Panc1 (cell line): Measurements from ENCODE around the gene PAPPA. TPM values are rescaled to one million over a fixed set of nuclear protein-coding genes. Genes with fewer than 3 reads are reported as not detected.

Experiments
- ATAC-seq: fragments of 200-7000 bp; cut with Tn5 transposase; 2 replicates; pipeline ENCODE4 v1.9.1; 2020; ENCODE audit warnings: mild to moderate bottlenecking, moderate library complexity
- BruUV-seq: library from RNA; stranded (reverse); fragments of 400-500 nt; replicated peaks from 2 replicates; lab custom pipeline; 2021; lab: Mats Ljungman, UMichigan
- CTCF ChIA-PET: fragments of 300-600 bp; sonication (Branson Sonifier 250); formaldehyde crosslinking; loops from one replicate; lab custom pipeline; 2022; ENCODE audit warnings: antibody characterized with exemption; lab: Charles Lee
- POLR2A ChIA-PET: fragments of 300-600 bp; sonication (Branson Sonifier 250); formaldehyde crosslinking; loops from one replicate; lab custom pipeline; 2022; ENCODE audit warnings: antibody characterized with exemption; lab: Charles Lee
- DNase-seq: peaks from one replicate; pipeline ENCODE4 v3.0.0-alpha.2; 2010; ENCODE audit warnings: low read depth, low spot score
- H3K27ac ChIP-seq: 2 replicates; pipeline ENCODE4 v1.5.1; 2011; ENCODE audit warnings: mild to moderate bottlenecking, low read length, inconsistent platforms
- H3K27me3 ChIP-seq: fragments of 200-500 bp; sonication (Bioruptor generic); 2 replicates; pipeline ENCODE4 v1.6.0; 2014; ENCODE audit warnings: low read length, inconsistent platforms; ENCODE audit not compliant: control insufficient read depth, insufficient read depth
- H3K36me3 ChIP-seq: fragments of 200-500 bp; sonication (Bioruptor generic); 2 replicates; pipeline ENCODE4 v1.5.1; 2014; ENCODE audit warnings: inconsistent platforms, mild to moderate bottlenecking, low read length, moderate library complexity; ENCODE audit not compliant: control insufficient read depth, insufficient read depth
- H3K4me1 ChIP-seq: 2 replicates; pipeline ENCODE4 v1.5.1; 2011; ENCODE audit warnings: inconsistent platforms, mild to moderate bottlenecking, low read length, moderate library complexity; ENCODE audit not compliant: control insufficient read depth, insufficient read depth
- H3K4me3 ChIP-seq, 2 experiments: 2 replicates each; pipeline ENCODE4 v1.5.1; 2011 to 2012; ENCODE audit warnings: low read depth in 2 of 2, low read length in 2 of 2, mild to moderate bottlenecking in 2 of 2, inconsistent platforms in 1 of 2, moderate library complexity in 1 of 2
- H3K9me3 ChIP-seq: fragments of 200-500 bp; sonication (Bioruptor generic); 2 replicates; pipeline ENCODE4 v1.5.1; 2014; ENCODE audit warnings: low read depth, mild to moderate bottlenecking, inconsistent platforms, low read length, moderate library complexity; ENCODE audit not compliant: control insufficient read depth, insufficient read depth
- POLR2AphosphoS5 ChIP-seq: IDR thresholded peaks from 2 replicates; pipeline ENCODE4 v1.6.1; 2012; ENCODE audit warnings: mild to moderate bottlenecking, low read depth, low read length, moderate library complexity
- SIN3A ChIP-seq: IDR thresholded peaks from 2 replicates; pipeline ENCODE4 v1.6.1; 2012; ENCODE audit warnings: low read depth, mild to moderate bottlenecking, low read length, moderate library complexity, borderline replicate concordance; ENCODE audit not compliant: insufficient read depth
- TCF7L2 ChIP-seq: IDR thresholded peaks from 2 replicates; pipeline ENCODE4 v1.6.1; 2011; ENCODE audit warnings: mild to moderate bottlenecking, low read depth, low read length, inconsistent platforms
- in situ Hi-C: cut with HindIII; loops from 2 replicates; pipeline ENCODE4 v1.10.0; 2016; ENCODE audit warnings: low sequenced_read_pairs, low pct_unique_long_range_greater_than_20kb
- intact Hi-C: fragments of 100-400 bp; cut with micrococcal nuclease; formaldehyde crosslinking; loops from one replicate; pipeline ENCODE4 v1.10.0; 2022; ENCODE audit not compliant: unreplicated experiment
- total RNA-seq: library from RNA; stranded (reverse); gene quantifications from one replicate; pipeline ENCODE4 v1.2.1, GENCODE V29; 2021; ENCODE audit not compliant: unreplicated experiment
- TF ChIP-seq, protein P1 (sequence below): fragments of 450-650 bp; IDR thresholded peaks from 2 replicates; pipeline ENCODE4 v1.5.1; 2017; ENCODE audit warnings: mild to moderate bottlenecking
- TF ChIP-seq, protein P2 (sequence below), 2 experiments: IDR thresholded peaks; 2 replicates each; pipeline ENCODE4 v1.6.1; 2011 to 2012; ENCODE audit warnings: low read depth in 2 of 2, control low read depth in 1 of 2, low read length in 1 of 2, mild to moderate bottlenecking in 1 of 2, moderate library complexity in 1 of 2; ENCODE audit not compliant: insufficient read depth in 1 of 2

The PAPPA gene
- total RNA-seq, 1 experiment from 2014 or later, result 1.2 TPM

DNA sequence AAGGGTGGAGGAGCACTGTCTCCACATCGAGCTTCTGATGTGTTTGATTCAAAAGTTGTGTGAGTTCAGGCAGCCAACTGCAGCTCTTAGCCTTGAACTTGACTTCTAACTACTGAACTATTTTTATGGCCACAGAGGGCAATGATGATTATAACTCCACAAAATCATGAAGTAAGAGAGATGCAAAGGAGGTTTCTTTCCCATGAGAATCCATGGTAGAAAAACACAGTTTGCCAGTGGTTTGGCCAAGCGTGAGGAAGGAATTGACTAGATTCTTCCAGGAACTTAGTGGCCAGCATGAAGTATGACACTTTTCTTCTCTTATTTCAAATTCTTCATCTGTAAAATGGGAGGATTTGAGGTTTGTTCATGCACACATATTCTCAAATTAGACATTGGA, 43.2 kb downstream of the PAPPA start:
- intact Hi-C loops, result no loop called here

DNA sequence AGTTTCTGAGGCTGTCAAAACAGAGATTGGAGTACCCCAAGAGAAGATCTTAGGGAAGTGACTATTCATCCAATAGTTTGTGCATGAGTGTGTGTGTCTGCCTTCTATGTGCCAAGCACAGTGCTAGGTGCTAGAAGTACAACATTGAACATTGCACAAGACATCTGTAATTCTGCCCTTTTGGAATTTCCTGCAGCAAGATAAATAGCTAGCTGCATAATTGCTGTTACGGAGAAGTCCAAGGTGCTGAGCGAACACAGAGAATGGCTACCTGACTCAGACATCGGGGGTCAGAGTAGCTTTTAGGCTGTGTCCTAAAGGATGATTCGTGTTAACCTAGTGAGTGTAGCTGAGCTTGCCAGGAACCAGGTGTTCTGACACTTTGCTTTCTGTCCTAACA, 44.8 kb downstream of the PAPPA start:
- H3K4me1 ChIP-seq, result no peaks in the 10 kb centered on the region
- in situ Hi-C loops, result no loop called here
- ATAC-seq, result no peak

More for the DNA sequence above, 43.2 kb downstream of the PAPPA start:
- ATAC-seq, result no peak
- POLR2A ChIA-PET, result no interaction called here
- TF ChIP-seq POLR2AphosphoS5, result no peak
- TF ChIP-seq, protein P1, sequence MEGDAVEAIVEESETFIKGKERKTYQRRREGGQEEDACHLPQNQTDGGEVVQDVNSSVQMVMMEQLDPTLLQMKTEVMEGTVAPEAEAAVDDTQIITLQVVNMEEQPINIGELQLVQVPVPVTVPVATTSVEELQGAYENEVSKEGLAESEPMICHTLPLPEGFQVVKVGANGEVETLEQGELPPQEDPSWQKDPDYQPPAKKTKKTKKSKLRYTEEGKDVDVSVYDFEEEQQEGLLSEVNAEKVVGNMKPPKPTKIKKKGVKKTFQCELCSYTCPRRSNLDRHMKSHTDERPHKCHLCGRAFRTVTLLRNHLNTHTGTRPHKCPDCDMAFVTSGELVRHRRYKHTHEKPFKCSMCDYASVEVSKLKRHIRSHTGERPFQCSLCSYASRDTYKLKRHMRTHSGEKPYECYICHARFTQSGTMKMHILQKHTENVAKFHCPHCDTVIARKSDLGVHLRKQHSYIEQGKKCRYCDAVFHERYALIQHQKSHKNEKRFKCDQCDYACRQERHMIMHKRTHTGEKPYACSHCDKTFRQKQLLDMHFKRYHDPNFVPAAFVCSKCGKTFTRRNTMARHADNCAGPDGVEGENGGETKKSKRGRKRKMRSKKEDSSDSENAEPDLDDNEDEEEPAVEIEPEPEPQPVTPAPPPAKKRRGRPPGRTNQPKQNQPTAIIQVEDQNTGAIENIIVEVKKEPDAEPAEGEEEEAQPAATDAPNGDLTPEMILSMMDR, result no peak
- TF ChIP-seq TCF7L2, result no peak
- no peak for TF ChIP-seq SIN3A
- TF ChIP-seq, protein P2, sequence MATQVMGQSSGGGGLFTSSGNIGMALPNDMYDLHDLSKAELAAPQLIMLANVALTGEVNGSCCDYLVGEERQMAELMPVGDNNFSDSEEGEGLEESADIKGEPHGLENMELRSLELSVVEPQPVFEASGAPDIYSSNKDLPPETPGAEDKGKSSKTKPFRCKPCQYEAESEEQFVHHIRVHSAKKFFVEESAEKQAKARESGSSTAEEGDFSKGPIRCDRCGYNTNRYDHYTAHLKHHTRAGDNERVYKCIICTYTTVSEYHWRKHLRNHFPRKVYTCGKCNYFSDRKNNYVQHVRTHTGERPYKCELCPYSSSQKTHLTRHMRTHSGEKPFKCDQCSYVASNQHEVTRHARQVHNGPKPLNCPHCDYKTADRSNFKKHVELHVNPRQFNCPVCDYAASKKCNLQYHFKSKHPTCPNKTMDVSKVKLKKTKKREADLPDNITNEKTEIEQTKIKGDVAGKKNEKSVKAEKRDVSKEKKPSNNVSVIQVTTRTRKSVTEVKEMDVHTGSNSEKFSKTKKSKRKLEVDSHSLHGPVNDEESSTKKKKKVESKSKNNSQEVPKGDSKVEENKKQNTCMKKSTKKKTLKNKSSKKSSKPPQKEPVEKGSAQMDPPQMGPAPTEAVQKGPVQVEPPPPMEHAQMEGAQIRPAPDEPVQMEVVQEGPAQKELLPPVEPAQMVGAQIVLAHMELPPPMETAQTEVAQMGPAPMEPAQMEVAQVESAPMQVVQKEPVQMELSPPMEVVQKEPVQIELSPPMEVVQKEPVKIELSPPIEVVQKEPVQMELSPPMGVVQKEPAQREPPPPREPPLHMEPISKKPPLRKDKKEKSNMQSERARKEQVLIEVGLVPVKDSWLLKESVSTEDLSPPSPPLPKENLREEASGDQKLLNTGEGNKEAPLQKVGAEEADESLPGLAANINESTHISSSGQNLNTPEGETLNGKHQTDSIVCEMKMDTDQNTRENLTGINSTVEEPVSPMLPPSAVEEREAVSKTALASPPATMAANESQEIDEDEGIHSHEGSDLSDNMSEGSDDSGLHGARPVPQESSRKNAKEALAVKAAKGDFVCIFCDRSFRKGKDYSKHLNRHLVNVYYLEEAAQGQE (IDR thresholded peaks at IDR 0.05; ENCODE audit: insufficient read depth in 1 of 2, low read depth in 2 of 2, low read length in 1 of 2), result no peak
- no peak for DNase-seq
- H3K36me3 ChIP-seq, result no peaks in the 10 kb centered on the region
- CTCF ChIA-PET, result no interaction called here
- H3K27me3 ChIP-seq, result no peaks in the 10 kb centered on the region
- no peak overlapping the region for H3K4me3 ChIP-seq
- in situ Hi-C loops, result no loop called here
- H3K27ac ChIP-seq, result no peak overlapping the region
- BruUV-seq, result no TSS peak
- no peaks in the 10 kb centered on the region for H3K9me3 ChIP-seq
- H3K4me1 ChIP-seq, result no peaks in the 10 kb centered on the region

More for the DNA sequence above, 44.8 kb downstream of the PAPPA start:
- intact Hi-C loops, result no loop called here
- Histone ChIP-seq H3K9me3 (no peaks in the 10 kb centered on the region), H3K4me3 (no peak overlapping the region), H3K27ac (no peak overlapping the region), H3K27me3 (no peaks in the 10 kb centered on the region), H3K36me3 (no peaks in the 10 kb centered on the region)
- POLR2A ChIA-PET, result no interaction called here
- no TSS peak for BruUV-seq
- DNase-seq, result no peak
- TF ChIP-seq, protein P1, result no peak
- TF ChIP-seq, protein P2 (IDR thresholded peaks at IDR 0.05; ENCODE audit: insufficient read depth in 1 of 2, low read depth in 2 of 2, low read length in 1 of 2), result no peak
- no peak for TF ChIP-seq TCF7L2
- TF ChIP-seq POLR2AphosphoS5, result no peak
- no peak for TF ChIP-seq SIN3A
- CTCF ChIA-PET, result no interaction called here
